Right renal pelvis (tissue), 4 donors: ENCODE data around the gene ODF4. TPM values are rescaled to one million over a fixed set of nuclear protein-coding genes. Genes with fewer than 3 reads are reported as not detected.

Experiments used
- DNase-seq, 4 donors: peaks; one replicate each; pipeline ENCODE4 v3.0.0-alpha.2; 2013; ENCODE audit warnings: low read depth in 4 of 4, low spot score in 3 of 4, missing footprints in 1 of 4
- polyA plus RNA-seq, 4 donors: library from polyadenylated mRNA; unstranded; fragments of 120-200 nt; gene quantifications; one replicate each; pipeline ENCODE4 v1.2.1, GENCODE V29; 2013; ENCODE audit not compliant: insufficient read length in 4 of 4

ODF4 gene, protein sequence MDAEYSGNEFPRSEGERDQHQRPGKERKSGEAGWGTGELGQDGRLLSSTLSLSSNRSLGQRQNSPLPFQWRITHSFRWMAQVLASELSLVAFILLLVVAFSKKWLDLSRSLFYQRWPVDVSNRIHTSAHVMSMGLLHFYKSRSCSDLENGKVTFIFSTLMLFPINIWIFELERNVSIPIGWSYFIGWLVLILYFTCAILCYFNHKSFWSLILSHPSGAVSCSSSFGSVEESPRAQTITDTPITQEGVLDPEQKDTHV
- not detected for polyA plus RNA-seq

GRCh38 chr17:8339540-8339939 lies at the start of gene ODF4:
Gene ODF4 (plus strand): TSS chr17:8339840. CDS start chr17:8340052, 212 bp downstream.
- no peak for DNase-seq

DNA sequence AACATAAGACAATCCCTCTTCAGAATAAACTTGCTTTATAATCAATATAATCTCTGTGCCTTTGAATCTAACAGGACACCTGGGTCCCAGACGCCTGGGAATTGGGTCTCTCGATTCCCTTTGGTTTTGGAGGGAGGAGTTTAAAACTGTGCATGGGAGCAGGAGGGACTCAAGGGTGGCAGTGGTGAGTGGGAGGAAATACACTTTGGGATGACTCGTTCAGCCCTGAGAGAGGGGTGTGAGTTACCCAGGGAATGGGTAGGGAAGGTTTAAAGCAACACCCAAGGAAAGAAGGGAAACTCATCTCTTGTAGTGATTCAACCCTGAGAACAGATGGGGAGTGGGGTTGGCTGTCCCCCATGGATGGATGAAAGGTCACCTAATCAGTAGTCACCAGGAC lies 49.6 kb upstream of the ODF4 start:
- DNase-seq: no peak

DNA sequence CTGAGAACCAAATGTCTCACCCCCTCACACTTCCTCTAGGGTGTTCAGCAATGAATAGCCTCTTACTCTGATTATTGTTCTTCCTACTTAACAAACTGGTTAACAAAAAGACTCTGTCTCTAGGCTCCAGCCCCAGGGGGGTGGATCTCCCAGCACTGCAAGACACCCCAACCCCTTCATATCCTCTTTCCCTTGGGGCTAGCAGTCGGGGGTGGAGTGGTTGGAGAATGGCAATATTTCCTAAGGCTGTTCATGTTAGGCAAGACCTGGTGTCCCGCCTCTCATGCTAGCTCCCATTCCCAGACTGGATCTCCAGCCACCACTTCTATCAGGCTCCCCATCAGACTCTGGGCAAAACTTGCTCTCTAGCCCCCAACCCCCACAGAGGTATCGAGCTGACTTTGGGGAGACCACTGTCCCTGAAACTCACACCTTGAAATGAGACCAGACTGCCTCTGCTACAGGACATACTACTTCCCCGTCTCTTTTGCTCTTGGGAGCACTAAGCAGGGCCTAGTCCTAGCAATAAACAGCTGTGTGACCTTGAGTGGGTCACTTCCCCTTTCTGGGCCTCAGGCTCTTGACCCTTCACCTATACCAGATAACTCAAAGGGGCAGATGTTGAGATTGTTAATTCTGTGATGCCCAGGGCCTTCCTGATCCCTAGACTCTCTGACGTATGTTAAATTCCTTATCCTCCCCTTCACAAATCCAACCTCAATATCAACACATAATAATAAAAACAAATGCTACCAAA lies 46.8 kb upstream of the ODF4 start:
- no peak for DNase-seq

GRCh38 chr17:8294361-8294760 lies 45.3 kb upstream of the ODF4 start:
- DNase-seq: no peak

GRCh38 chr17:8294814-8295316 lies 44.8 kb upstream of the ODF4 start:
- DNase-seq: no peak

DNA sequence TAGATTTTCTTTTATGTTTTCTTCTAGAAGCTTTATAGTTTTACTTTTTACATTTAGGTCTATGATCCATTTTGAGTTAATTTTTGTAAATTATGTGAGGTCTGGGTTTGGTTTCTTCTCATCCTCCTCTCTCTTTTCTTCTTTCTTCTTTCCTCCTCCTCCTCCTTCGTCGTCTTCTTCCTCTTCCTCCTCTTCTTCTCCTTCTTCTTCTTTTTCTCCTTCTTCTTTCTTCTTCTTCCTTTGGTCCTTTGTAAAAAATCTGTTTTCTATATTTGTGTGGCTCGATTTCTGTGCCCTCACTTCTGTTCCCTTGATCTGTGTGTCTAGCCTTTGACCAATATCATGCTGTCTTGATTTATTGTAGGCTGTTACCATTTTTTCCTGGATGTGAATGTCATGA lies 39.4 kb upstream of the ODF4 start:
- DNase-seq: no peak

DNA sequence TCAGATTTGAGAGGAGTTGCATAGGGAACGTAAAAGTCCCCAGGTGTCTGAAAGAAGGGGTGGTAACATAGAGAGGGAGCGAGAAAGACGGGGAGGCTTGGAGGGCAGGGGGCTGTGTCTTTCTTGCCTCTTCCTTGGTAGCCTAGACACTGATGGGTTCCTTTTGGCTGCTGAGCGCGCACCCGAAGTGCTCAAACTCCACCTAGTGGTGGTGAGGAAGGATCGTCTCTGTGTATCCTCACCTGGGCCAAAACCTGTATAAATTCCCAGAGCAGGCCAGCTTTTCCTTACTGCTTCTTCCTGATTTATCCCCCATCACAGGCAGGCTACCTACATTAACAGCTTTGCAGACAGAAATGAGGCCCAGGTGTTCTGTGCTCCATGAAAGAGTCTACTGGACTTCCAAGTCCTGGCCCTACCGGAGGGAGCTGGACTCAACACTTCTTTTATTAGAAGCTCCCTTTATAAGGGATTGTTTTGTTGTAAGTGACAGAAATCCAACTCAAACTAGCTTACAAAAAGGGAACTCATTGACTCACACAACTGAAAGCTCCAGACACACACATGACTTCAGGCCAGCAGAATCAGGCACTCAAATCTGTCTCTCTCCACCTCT lies 38.9 kb upstream of the ODF4 start:
- peak in 3 of 4 donors; percentile 49 to 59 (median 59) for DNase-seq

- DNase-seq: no peak
These were observed 29.0 kb upstream of the ODF4 start for GRCh38 chr17:8310601-8311123.

DNA sequence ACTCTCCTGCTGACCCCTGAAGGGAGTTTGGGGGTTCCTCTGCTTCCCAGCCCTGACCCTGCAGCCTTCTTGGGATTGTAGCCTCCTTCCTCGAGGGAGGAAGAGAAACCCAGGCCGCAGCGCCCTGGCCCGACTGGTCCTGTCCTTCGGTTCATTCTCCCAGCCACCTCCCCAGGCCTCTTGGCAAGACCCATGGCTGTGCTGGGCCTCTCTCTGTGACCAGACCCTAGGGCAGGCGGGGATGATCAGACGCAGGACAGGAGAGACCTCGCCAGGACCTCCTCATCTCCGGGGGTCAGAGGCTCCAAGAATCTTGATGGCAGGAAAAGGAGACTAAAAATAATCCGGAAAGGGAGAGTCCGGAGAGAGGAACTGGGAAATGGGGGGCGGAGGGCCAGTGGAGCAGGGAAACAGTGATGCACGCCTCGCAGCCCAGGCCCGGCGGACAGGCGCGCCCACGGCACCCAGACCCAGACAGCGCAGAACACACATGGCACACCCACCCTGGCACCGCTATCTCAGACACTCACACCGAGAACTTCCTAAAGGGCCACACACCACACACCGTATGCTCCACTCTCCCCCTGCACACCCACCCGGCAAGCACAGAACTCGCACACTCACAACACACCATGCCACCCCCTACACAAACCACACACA lies 28.4 kb upstream of the ODF4 start:
- no peak for DNase-seq

DNA sequence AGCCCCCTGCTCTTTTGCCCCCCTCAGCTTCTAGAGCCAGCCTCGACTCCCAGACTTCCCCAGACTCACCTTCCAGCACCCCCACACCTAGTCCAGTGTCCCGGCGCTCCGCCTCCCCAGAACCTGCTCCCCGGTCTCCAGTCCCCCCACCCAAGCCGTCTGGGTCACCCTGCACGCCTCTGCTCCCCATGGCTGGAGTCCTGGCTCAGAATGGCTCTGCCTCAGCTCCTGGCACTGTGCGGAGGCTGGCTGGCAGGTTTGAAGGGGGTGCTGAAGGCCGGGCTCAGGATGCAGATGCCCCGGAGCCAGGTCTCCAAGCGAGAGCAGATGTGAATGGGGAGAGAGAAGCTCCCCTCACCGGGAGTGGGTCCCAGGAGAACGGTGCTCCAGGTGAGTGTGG lies 27.4 kb upstream of the ODF4 start:
- no peak for DNase-seq

DNA sequence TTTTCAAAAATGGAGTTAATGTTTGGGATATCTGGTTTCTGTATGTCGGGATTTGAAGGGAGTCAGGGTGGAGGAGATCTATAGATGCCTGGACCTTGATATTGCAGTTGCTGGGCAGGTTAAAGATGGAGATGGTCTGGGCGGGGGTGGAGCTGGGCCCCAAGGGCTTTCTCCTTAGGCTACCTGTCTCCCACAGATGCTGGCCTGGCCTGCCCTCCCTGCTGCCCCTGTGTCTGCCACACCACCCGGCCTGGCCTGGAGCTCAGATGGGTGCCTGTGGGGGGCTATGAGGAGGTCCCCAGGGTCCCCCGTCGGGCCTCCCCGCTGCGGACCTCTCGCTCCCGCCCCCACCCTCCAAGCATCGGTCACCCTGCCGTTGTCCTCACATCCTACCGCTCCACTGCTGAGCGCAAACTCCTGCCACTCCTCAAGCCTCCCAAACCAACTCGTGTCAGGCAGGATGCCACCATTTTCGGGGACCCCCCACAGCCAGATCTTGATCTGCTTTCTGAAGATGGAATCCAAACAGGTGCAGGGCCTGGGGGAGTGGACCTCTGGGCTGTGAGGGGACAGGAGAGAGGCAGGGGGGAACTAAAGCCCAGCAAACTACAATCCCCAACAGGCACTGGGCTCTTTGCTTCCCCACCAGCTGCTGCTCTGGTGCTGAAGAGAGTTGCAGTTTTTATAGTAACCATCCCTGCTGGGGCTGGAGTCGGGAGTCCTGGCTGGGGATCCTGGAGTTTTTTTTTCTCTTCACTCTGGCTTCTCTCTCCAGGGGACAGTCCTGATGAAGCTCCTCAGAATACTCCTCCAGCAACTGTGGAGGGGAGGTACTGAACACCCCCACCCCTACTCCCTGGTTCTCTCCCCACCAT lies 26.7 kb upstream of the ODF4 start:
- no peak for DNase-seq

DNA sequence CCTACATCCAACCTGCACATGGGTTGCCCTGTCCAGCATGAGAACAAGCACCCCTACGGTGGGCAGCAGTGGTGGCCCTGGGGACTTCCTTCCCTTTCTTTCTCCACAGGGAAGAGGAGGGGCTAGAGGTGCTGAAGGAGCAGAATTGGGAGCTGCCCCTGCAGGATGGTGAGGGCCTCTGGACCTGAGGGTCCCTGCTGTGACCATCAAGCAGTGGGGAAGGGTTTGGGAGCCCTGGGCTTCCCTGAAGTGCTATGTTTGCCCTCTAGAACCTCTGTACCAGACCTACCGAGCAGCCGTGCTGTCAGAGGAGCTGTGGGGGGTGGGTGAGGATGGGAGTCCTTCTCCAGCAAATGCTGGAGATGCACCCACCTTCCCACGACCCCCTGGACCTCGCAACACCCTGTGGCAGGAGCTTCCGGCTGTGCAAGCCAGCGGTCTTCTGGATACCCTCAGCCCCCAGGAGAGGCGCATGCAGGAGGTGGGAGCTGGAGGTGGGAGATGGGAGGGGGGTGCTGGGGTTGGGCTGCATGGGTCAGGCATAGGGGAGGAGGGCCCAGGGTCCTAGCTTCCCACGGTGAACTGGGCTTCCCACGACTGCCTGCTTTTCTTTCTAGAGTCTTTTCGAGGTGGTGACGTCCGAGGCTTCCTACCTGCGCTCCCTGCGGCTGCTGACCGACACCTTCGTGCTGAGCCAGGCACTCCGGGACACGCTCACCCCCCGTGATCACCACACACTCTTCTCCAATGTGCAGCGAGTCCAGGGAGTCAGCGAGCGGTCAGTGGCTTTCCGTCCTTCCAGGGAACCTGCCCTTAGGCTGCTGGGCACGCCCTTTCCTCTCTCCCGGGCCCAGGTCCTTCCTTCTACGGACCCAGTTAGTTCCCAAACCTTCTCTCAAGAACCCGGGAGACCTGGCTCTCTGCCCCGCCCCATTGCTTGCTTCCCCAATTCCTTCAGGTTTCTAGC lies 24.6 kb upstream of the ODF4 start:
- DNase-seq: no peak

GRCh38 chr17:8315764-8316217 lies 23.8 kb upstream of the ODF4 start:
- no peak for DNase-seq

GRCh38 chr17:8318010-8318935 lies 21.4 kb upstream of the ODF4 start:
- no peak for DNase-seq

DNA sequence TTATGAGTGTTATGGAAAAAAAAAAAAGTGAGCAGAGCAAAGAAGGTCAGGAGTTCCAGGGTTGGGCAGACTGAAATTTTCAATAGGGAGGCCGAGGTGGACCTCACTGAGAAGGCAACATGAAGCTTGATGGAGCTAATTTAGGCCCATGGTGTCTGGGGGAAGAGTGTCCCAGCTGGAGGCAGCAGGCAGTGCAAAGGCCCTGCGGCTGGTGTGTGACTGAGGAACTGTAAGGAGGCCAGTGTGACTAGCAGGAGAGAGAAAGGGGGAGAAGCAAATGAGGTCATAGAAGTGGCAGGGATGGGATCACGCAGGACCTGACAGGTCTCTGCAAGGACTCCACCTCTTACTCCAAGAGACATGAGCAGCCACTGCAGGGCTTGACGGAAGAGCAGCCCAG lies 19.4 kb upstream of the ODF4 start:
- no peak for DNase-seq

DNA sequence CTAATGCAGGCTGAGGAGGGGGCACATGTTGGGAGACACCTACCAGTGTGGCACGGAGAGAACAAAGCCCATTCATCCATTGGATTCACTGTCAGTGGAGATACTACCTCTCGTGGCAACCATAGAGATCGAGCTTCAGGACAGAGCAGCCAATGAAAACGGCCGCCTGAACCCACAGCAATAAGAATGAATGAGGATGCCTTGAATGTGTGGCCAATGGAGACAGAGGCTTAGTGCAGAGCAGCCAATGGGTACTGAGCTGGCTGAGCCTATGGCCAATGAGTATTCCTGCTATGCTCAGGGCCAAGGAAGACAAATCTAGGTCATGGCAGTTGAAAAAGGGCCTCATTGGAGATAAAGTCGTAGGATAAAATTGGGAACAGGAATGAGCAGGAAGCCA lies 18.6 kb upstream of the ODF4 start:
- DNase-seq: no peak

DNA sequence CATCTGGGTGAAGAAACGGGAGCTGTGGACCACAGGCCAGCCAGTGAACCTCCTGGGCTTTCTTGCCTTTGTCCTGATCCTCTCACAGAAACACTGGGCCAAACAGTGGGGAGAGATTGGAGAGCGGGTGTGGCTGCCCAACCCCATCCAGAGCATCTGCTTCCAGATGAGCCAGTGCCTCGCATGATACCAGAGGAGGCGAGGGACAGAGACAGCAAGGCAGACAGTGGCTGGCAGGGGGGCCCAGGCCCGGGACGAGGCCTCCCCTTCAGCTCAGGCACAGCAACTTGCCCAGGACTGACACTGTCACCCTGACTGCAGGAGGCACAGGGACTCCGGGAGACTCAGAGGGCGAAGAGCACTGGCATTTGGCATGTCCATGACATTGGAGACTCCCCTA lies 17.6 kb upstream of the ODF4 start:
- no peak for DNase-seq

DNA sequence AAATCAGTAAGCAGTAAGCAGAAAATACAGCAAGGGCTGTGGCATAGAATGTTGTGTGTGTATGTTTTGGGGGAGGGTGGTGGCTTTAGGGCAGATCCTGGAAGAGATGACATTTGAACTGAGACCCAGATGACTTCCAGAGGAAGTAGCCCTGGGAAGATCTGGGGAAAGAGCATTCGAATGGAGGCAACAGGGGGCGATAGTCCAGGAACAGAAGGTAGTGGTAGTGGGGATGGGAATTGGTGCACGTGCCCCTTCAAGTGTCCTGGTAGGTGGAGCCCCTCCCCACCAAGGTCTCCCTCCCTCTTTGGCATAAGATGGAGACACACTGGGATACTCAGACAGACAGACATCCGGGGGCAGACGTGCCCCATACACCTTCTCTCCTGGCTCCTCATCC lies 15.5 kb upstream of the ODF4 start:
- DNase-seq: no peak
